MM.1S (cell line): ENCODE measurements around the gene CCT7.

Source experiments
- DNase-seq: peaks from one replicate; pipeline ENCODE4 v3.0.0-alpha.2; 2015
- H2AFZ ChIP-seq: fragments of 300-600 bp; sonication (generic); 2 replicates; pipeline ENCODE4 v1.6.0; 2016; ENCODE audit warnings: antibody characterized with exemption, low read length
- H3F3A ChIP-seq: fragments of 300-600 bp; sonication (generic); 2 replicates; pipeline ENCODE4 v1.6.1; 2016; ENCODE audit warnings: mild to moderate bottlenecking, antibody characterized with exemption, low read length, moderate library complexity, mixed read lengths; ENCODE audit not compliant: insufficient read depth
- H3K27ac ChIP-seq: fragments of 300-600 bp; sonication (generic); 2 replicates; pipeline ENCODE4 v1.5.1; 2016; ENCODE audit warnings: mild to moderate bottlenecking, low read length
- H3K27me3 ChIP-seq: fragments of 300-600 bp; sonication (generic); replicated peaks from 2 replicates; pipeline ENCODE4 v1.6.0; 2016; ENCODE audit warnings: low read length; ENCODE audit not compliant: insufficient read depth
- H3K36me3 ChIP-seq: fragments of 300-600 bp; sonication (generic); replicated peaks from 2 replicates; pipeline ENCODE4 v1.6.1; 2016; ENCODE audit warnings: mild to moderate bottlenecking, low read length, mixed read lengths; ENCODE audit not compliant: insufficient read depth
- H3K4me1 ChIP-seq: fragments of 300-600 bp; sonication (generic); 2 replicates; pipeline ENCODE4 v1.6.1; 2016; ENCODE audit warnings: low read length, mixed read lengths
- H3K4me2 ChIP-seq: fragments of 300-600 bp; sonication (generic); 2 replicates; pipeline ENCODE4 v1.6.0; 2016; ENCODE audit warnings: low read depth, low read length
- H3K4me3 ChIP-seq: fragments of 300-600 bp; sonication (generic); 2 replicates; pipeline ENCODE4 v1.5.1; 2016; ENCODE audit warnings: low read length, mixed read lengths
- H3K79me2 ChIP-seq: fragments of 300-600 bp; sonication (generic); 2 replicates; pipeline ENCODE4 v1.6.1; 2016; ENCODE audit warnings: mixed run types, low read length, mixed read lengths
- H3K9ac ChIP-seq: fragments of 300-600 bp; sonication (generic); 2 replicates; pipeline ENCODE4 v1.6.1; 2016; ENCODE audit warnings: low read length, mixed read lengths
- H3K9me2 ChIP-seq: fragments of 300-600 bp; sonication (generic); replicated peaks from 2 replicates; pipeline ENCODE4 v1.6.1; 2016; ENCODE audit warnings: mild to moderate bottlenecking, low read length, mixed read lengths; ENCODE audit not compliant: insufficient read depth
- H3K9me3 ChIP-seq: fragments of 300-600 bp; sonication (generic); replicated peaks from 2 replicates; pipeline ENCODE4 v1.6.1; 2016; ENCODE audit warnings: mild to moderate bottlenecking, low read length, mixed read lengths; ENCODE audit not compliant: insufficient read depth
- H4K20me1 ChIP-seq: fragments of 300-600 bp; sonication (generic); 2 replicates; pipeline ENCODE4 v1.6.1; 2016; ENCODE audit warnings: mild to moderate bottlenecking, low read length, moderate library complexity, mixed read lengths; ENCODE audit not compliant: insufficient read depth
- CTCF ChIP-seq: fragments of 300-600 bp; sonication (generic); IDR thresholded peaks from 2 replicates; pipeline ENCODE4 v1.5.1; 2016; ENCODE audit warnings: antibody characterized with exemption, low read length, mixed read lengths
- EZH2 ChIP-seq: fragments of 300-600 bp; sonication (generic); optimal IDR thresholded peaks from 2 replicates; pipeline ENCODE3; 2017; ENCODE audit warnings: low read depth, mild to moderate bottlenecking, antibody characterized with exemption, low read length, mixed read lengths
- EZH2phosphoT487 ChIP-seq: fragments of 300-600 bp; sonication (generic); IDR thresholded peaks from 2 replicates; pipeline ENCODE4 v1.6.1; 2018; ENCODE audit warnings: antibody characterized with exemption, low read length

The CCT7 gene

DNA sequence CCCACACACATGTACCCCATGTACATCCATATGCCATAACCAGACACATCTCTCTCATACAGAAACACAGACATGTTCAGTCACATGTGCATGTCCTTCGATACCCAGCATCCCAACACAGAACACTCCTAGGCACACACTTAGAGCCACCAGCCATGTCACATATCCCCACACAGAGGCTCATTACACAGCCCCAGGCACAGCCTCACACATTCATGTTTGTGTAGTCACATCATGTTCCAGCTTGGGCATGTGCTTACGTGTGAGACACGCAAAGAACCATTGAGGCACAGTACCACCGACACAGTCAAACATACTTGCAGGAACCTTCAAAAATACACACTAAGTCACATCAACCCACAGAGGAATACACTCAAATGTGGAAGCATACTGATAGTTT is 32.9 kb downstream of the CCT7 start:
- Histone ChIP-seq H3K4me1 (no peaks in the 10 kb centered on the region), H3K9ac (no peak overlapping the region), H3K4me2 (no peak overlapping the region), H3K27me3 (no peaks in the 10 kb centered on the region), H4K20me1 (no peaks in the 10 kb centered on the region), H3K9me3 (no peaks in the 10 kb centered on the region), H3K9me2 (no peaks in the 10 kb centered on the region), H3K79me2 (no peaks in the 10 kb centered on the region), H3K4me3 (no peak overlapping the region), H2AFZ (no peak overlapping the region), H3K36me3 (no peaks in the 10 kb centered on the region), H3F3A (no peaks in the 10 kb centered on the region), H3K27ac (no peak overlapping the region)
- no peak for DNase-seq
- TF ChIP-seq EZH2phosphoT487: no peak
- TF ChIP-seq EZH2: no peak
- no peak for TF ChIP-seq CTCF

- no peaks in the 10 kb centered on the region for H3K9me3 ChIP-seq
- no peaks in the 10 kb centered on the region for H4K20me1 ChIP-seq
- no peaks in the 10 kb centered on the region for H3K36me3 ChIP-seq
- no peaks in the 10 kb centered on the region for H3K9me2 ChIP-seq
- no peaks in the 10 kb centered on the region for H3K4me1 ChIP-seq
- H3K27ac ChIP-seq: no peak overlapping the region
- H3K4me2 ChIP-seq: no peak overlapping the region
- no peak overlapping the region for H3K4me3 ChIP-seq
- DNase-seq: no peak
- no peak overlapping the region for H2AFZ ChIP-seq
- TF ChIP-seq CTCF (no peak), EZH2 (no peak)
- H3K9ac ChIP-seq: no peak overlapping the region
- no peaks in the 10 kb centered on the region for H3K27me3 ChIP-seq
- H3F3A ChIP-seq: no peaks in the 10 kb centered on the region
- H3K79me2 ChIP-seq: no peaks in the 10 kb centered on the region
These were observed 34.3 kb downstream of the CCT7 start for GRCh38 chr2:73268366-73268829.

- H3K9ac ChIP-seq: no peak overlapping the region
- H3F3A ChIP-seq: no peaks in the 10 kb centered on the region
These were observed 35.0 kb downstream of the CCT7 start for GRCh38 chr2:73268830-73269685.

More at GRCh38 chr2:73268830-73269685, 35.0 kb downstream of the CCT7 start:
- no peak overlapping the region for H2AFZ ChIP-seq
- no peak for TF ChIP-seq CTCF
- no peak for TF ChIP-seq EZH2
- no peak for TF ChIP-seq EZH2phosphoT487
- no peaks in the 10 kb centered on the region for H4K20me1 ChIP-seq
- no peak overlapping the region for H3K4me3 ChIP-seq
- no peaks in the 10 kb centered on the region for H3K9me2 ChIP-seq
- no peaks in the 10 kb centered on the region for H3K79me2 ChIP-seq
- H3K27ac ChIP-seq: no peak overlapping the region
- DNase-seq: peak; percentile 69
- no peaks in the 10 kb centered on the region for H3K9me3 ChIP-seq
- no peak overlapping the region for H3K4me2 ChIP-seq
- no peaks in the 10 kb centered on the region for H3K27me3 ChIP-seq
- H3K4me1 ChIP-seq: no peaks in the 10 kb centered on the region
- H3K36me3 ChIP-seq: no peaks in the 10 kb centered on the region
